Ishikawa (cell line): ENCODE results near the gene RGMA.

Source experiments
- CEBPB ChIP-seq: IDR thresholded peaks from 2 replicates; pipeline ENCODE4 v1.6.1; 2012
- CREB1 ChIP-seq: IDR thresholded peaks from 2 replicates; pipeline ENCODE4 v1.6.1; 2012; ENCODE audit warnings: low read depth
- EP300 ChIP-seq: IDR thresholded peaks from 2 replicates; pipeline ENCODE4 v1.6.1; 2012; ENCODE audit warnings: borderline replicate concordance
- TAF1 ChIP-seq: IDR thresholded peaks from 2 replicates; pipeline ENCODE4 v1.6.1; 2012; ENCODE audit warnings: low read depth, mild to moderate bottlenecking
- YY1 ChIP-seq: IDR thresholded peaks from 2 replicates; pipeline ENCODE4 v1.6.1; 2012; ENCODE audit warnings: low read depth
- TF ChIP-seq, protein P1 (sequence below): IDR thresholded peaks from 2 replicates; pipeline ENCODE4 v1.6.1; 2012
- TF ChIP-seq, protein P2 (sequence below): IDR thresholded peaks from 2 replicates; pipeline ENCODE4 v1.6.1; 2012

DNA sequence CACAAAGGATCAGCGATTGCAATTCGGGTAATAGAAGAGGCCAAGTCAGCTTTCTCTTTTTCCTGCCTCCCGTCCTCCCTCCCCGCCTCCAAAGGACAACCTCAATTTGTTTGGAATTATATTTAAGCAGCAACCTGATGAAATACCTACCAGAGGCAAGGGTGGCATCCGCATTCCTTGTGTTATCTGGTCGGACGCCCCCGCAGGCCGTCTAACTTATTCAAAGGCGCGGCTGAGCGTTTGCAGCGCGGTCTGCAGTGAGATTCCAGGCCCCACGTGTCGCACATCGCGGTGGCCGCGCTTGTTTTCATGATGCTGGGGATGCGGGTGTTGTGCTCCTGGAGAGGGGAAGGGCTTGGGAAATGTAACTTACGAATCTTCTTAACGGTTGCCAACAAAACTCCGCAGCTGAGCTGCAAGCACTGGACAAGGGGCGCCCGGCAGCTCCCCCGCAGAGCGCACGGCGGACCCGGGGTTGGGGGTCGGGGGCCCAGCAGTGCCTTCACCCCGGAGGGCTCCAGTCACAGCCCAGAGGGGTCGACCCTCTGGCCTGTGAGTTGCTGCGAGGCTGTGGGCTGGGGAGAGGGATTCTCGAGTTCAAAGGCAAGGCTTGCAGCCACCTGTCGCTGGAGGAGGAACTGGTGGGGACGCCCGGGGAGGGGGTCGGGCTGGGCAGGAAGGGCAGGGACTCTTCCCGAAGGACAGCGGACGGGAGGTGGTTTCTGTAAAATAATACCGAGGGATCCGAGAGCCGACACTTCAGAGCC lies 20.5 kb upstream of the RGMA start:
- TF ChIP-seq, protein P1, sequence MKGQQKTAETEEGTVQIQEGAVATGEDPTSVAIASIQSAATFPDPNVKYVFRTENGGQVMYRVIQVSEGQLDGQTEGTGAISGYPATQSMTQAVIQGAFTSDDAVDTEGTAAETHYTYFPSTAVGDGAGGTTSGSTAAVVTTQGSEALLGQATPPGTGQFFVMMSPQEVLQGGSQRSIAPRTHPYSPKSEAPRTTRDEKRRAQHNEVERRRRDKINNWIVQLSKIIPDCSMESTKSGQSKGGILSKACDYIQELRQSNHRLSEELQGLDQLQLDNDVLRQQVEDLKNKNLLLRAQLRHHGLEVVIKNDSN = no peak
- TF ChIP-seq EP300 (no peak), CREB1 (no peak), CEBPB (no peak), YY1 (no peak), TAF1 (no peak)
- TF ChIP-seq, protein P2, sequence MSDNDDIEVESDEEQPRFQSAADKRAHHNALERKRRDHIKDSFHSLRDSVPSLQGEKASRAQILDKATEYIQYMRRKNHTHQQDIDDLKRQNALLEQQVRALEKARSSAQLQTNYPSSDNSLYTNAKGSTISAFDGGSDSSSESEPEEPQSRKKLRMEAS = no peak
